Posterior cingulate gyrus (tissue), 11 donors: ENCODE data around the gene LRRTM1.

Experiments used
- DNase-seq, 10 donors: peaks; one replicate each; pipeline versions ENCODE4 v3.0.0 to v3.0.0-alpha.2; 2020 to 2021; ENCODE audit warnings: mixed read lengths in 3 of 10
- intact Hi-C: fragments of 100-400 bp; cut with DNase I; formaldehyde crosslinking; loops from one replicate; pipeline ENCODE4 v1.15.1; 2023

Gene LRRTM1

GRCh38 chr2:80303909-80304837 is at the start of gene LRRTM1:
Gene LRRTM1, minus strand, starts transcription at chr2:80304752. Its CDS starts 933 bp downstream, at chr2:80303819.
- intact Hi-C loops, result no loop called here
- DNase-seq, result peak in 8 of 10 donors; percentile 42 to 93 (median 68)

- DNase-seq, result no peak
- intact Hi-C loops, result no loop called here
Observed at GRCh38 chr2:80351231-80351630, 46.7 kb upstream of the LRRTM1 start.

DNA sequence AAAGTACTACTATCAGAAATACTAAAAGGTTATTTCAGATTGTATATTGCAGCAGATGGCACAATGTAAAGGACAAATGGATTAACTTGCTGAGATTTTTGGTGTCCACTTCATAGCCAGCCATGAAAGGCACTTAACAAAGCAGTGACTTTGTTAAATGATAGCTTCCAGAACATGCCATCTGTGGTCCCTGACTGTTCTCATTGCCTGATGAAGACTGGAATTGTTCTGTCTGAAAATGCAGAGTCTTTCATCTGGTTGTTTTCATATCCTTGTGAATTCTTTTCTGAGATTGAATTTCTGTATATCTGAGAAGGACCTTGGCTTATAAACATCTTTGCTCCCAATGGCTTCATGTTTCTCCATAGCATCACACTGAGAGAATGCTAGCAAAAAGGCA is 44.4 kb upstream of the LRRTM1 start:
- intact Hi-C loops, result no loop called here
- no peak for DNase-seq

GRCh38 chr2:80348078-80348477 is 43.5 kb upstream of the LRRTM1 start:
- intact Hi-C loops, result no loop called here
- no peak for DNase-seq

DNA sequence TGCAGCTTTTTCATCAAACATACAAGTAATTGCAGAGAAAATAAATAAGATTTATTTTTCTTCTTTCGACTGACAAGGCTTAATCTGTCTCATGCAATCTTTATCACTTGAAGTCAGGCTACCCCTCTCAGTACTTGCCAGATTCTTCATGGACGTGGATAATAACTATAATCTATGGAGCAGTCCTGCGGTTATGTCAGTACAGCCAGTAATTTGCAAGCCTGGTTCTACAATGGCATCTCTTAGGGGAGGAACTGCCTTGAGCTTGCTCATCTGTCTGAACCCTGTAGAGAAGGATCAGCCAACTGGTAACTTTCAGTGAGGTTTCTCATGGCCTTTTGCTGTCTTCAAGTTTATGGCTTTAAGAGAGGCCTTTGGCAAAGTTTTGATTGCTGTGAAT is 35.5 kb upstream of the LRRTM1 start:
- no peak for DNase-seq
- intact Hi-C loops, result no loop called here

DNA sequence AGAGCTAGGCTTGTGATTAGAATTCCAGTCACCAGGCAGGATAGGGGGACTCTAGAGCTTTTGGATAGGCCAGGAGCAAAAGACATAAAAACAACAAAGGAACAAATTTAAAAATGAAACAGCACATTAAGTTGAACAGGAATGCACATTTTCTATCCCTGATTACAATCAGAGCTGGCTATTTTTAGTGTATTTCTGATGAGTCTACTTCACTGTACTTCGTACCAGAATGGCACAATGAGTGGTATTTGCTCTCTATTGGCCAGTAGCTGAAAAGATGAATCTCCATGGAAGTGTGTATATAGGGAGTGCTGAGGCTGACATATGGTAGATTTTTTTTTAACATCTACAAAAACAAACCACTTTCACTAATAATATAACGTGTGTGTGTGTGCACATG is 34.2 kb upstream of the LRRTM1 start:
- intact Hi-C loops, result no loop called here
- no peak for DNase-seq

GRCh38 chr2:80335411-80335810 is 30.9 kb upstream of the LRRTM1 start:
- intact Hi-C loops, result no loop called here
- no peak for DNase-seq

- peak in 2 of 10 donors; percentile 38 to 68 for DNase-seq
- intact Hi-C loops, result no loop called here
Observed at GRCh38 chr2:80333886-80334285, 29.3 kb upstream of the LRRTM1 start.

DNA sequence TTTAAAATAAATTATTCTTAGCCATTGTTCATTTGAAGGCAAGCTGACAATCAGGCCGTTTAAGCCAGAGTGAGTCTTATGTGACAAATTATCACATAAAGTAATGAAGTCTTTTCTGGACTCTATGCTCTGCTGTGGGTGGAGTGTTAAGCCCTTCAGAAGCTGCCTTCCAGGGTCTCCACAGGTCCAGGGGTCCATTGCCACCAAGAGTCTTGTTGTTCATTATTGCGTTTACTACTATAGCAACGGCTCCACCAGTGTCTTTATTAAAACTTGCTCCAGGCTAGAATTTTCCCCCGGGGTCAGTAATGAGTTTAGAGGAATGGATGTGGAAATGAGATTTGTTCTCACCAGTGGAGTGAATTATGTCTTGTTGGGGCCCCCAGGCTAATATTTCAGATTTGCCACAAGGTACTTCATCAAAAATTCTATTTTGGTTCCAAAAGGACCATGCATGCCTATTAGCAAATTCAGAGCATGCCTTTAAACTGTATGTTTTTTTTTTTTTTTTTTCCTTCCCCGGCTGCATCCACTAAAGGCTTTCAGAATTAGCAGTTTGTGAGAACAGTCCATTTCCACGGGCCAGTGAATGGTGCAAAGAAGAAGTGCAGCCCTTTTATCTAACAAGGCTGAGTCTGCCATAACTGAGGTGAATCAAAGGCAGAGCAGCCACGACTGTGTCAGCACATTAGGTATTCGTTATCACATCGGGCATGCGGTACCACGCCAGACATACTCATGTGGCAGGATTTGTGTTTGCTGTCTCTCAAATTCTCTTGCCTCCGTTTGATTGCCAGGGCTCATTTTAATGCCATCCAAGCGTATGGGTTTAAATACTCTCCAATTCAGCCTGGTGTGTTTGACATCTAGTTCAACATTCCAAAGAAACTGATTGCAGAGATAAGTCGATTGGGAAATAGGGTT is 26.2 kb upstream of the LRRTM1 start:
- peak in 1 of 10 donors; percentile 55 for DNase-seq
- intact Hi-C loops, result no loop called here

GRCh38 chr2:80329491-80329890 is 24.9 kb upstream of the LRRTM1 start:
- intact Hi-C loops, result no loop called here
- no peak for DNase-seq

DNA sequence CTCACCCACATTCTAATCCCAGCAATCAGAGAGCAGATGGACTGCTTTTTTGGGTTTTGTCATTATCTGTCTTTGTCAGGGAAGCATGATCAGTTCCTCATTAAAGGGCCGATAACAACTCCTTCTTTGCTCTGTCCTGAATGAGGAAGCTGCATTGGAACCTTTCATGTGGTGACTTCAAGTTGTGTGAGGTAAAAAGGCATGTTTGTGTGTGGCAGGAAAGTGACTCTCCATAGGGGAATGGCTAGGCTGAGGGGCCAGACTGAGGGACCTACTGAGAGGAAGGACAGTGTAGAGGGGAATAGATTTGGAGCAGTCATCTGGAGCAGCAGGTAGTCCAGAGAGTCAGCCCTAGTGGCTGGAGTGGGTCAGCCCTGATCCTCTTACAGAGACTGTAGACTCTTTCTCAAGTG is 23.6 kb upstream of the LRRTM1 start:
- intact Hi-C loops, result no loop called here
- DNase-seq, result no peak

DNA sequence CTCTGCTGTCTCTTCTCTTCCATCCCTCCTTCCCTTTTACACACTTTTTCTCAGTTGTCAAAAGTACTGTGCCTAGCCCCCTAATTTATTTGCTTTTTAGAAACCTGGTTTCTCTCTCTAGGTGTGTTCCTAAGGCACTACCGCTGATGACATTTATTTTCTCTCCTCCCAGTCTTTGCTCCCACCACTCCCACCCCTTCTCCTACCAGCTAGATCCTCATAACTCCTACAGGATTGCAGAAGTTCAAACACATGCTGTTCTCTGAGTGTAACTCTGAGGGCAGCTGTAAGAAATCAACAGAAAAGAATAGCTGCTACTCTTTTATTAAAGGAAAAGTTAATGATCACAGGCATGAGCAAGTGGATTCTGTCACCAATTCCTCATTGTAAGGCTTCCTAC is 22.3 kb upstream of the LRRTM1 start:
- intact Hi-C loops, result loop anchor here (1.0 kb wide), 1 partner anchor 172 kb away; no protein-coding TSS in a partner anchor
- DNase-seq, result no peak

DNA sequence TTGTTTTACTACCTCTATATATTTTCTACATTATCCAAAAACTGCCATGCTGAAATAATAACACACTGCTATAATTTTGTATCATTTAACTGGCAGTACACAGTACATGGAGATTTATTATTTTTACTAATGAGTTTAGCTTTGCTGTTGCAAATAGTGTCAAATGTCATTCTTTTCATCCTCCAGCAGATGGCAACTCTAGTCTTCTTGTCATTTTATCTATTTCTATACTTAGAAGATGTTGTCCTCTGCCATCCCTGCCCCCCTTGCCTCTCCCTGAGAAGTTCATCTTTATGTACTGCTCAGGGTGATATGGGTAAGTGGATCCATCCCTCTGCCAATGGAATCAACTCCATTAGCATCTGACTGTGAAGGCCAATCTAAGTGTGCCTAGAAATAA is 21.7 kb upstream of the LRRTM1 start:
- intact Hi-C loops, result loop anchor here (1.0 kb wide), 1 partner anchor 173 kb away; no protein-coding TSS in a partner anchor
- peak in 1 of 10 donors; percentile 53 for DNase-seq

DNA sequence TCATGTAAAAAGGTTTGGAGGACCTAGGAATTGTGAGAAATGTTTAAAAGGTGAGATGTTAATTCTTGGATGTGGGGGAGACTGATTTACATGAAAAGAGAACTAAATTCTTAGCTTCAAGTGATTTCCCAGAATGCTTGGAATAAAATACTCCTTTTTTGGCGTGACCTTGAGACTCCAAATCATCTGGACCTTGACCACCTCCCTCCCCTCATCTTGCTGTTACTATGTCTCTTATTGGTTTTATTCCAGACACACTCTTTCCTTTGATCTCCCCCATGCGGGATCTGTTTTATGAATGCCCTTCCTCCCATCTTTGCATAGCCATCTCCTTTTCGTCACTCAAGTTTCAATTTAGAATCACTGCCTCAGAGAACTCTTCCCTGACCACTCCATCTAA is 20.0 kb upstream of the LRRTM1 start:
- no peak for DNase-seq
- intact Hi-C loops, result no loop called here

GRCh38 chr2:80323610-80324009 is 19.1 kb upstream of the LRRTM1 start:
- intact Hi-C loops, result no loop called here

GRCh38 chr2:80322958-80323357 is 18.4 kb upstream of the LRRTM1 start:
- intact Hi-C loops, result no loop called here
- peak in 3 of 10 donors; percentile 55 to 75 (median 69) for DNase-seq

More at GRCh38 chr2:80323610-80324009, 19.1 kb upstream of the LRRTM1 start:
- DNase-seq, result no peak

- intact Hi-C loops, result no loop called here
- DNase-seq, result peak in 4 of 10 donors; percentile 21 to 83 (median 76)
Observed at GRCh38 chr2:80322311-80322920, 17.9 kb upstream of the LRRTM1 start.

GRCh38 chr2:80312282-80312839 is 7.8 kb upstream of the LRRTM1 start:
- intact Hi-C loops, result no loop called here
- DNase-seq, result no peak

GRCh38 chr2:80311304-80311703 is 6.8 kb upstream of the LRRTM1 start:
- intact Hi-C loops, result no loop called here
- no peak for DNase-seq
